Mesendoderm (in vitro differentiated cells): ENCODE results near the gene RGS14. TPM values are rescaled to one million over a fixed set of nuclear protein-coding genes. Genes with fewer than 3 reads are reported as not detected.

Experiments
- DNase-seq: peaks from one replicate; pipeline ENCODE4 v3.0.0; 2013
- H2AK5ac ChIP-seq: 2 replicates; pipeline ENCODE4 v1.6.1; 2013; ENCODE audit warnings: low read length, inconsistent platforms
- H2BK120ac ChIP-seq: 2 replicates; pipeline ENCODE4 v1.6.1; 2013; ENCODE audit warnings: low read depth, mild to moderate bottlenecking, low read length, moderate library complexity, mixed read lengths
- H2BK15ac ChIP-seq: replicated peaks from 2 replicates; pipeline ENCODE4 v1.6.1; 2013; ENCODE audit warnings: low read depth, mild to moderate bottlenecking, moderate library complexity
- H2BK5ac ChIP-seq: 2 replicates; pipeline ENCODE4 v1.6.1; 2013; ENCODE audit warnings: low read length, inconsistent platforms
- H3K18ac ChIP-seq: 2 replicates; pipeline ENCODE4 v1.6.1; 2013; ENCODE audit warnings: mild to moderate bottlenecking, low read length, mixed read lengths
- H3K23ac ChIP-seq: one replicate; pipeline ENCODE4 v1.6.1; 2013; ENCODE audit warnings: low read length
- H3K27ac ChIP-seq: 2 replicates; pipeline ENCODE4 v1.5.1; 2013; ENCODE audit warnings: low read depth, mild to moderate bottlenecking, inconsistent platforms, low read length, moderate library complexity
- H3K27me3 ChIP-seq: 2 replicates; pipeline ENCODE4 v1.6.1; 2013; ENCODE audit warnings: low read length, control low read depth, mild to moderate bottlenecking, inconsistent platforms; ENCODE audit not compliant: insufficient read depth, poor library complexity
- H3K36me3 ChIP-seq: 2 replicates; pipeline ENCODE4 v1.6.1; 2013; ENCODE audit warnings: low read length, inconsistent platforms; ENCODE audit not compliant: control insufficient read depth, insufficient read depth
- H3K4ac ChIP-seq: one replicate; pipeline ENCODE4 v1.6.1; 2013; ENCODE audit warnings: low read depth, mild to moderate bottlenecking, low read length, moderate library complexity
- H3K4me1 ChIP-seq: 2 replicates; pipeline ENCODE4 v1.6.1; 2013; ENCODE audit warnings: low read depth, low read length, inconsistent platforms; ENCODE audit not compliant: control insufficient read depth
- H3K4me2 ChIP-seq: 2 replicates; pipeline ENCODE4 v1.6.1; 2013; ENCODE audit warnings: low read length
- H3K4me3 ChIP-seq: 2 replicates; pipeline ENCODE4 v1.5.1; 2013; ENCODE audit warnings: mild to moderate bottlenecking, low read length
- H3K56ac ChIP-seq: one replicate; pipeline ENCODE4 v1.6.1; 2013; ENCODE audit warnings: low read length
- H3K79me1 ChIP-seq: 2 replicates; pipeline ENCODE4 v1.6.1; 2013; ENCODE audit warnings: low read length, inconsistent platforms
- H3K79me2 ChIP-seq: 2 replicates; pipeline ENCODE4 v1.6.1; 2013; ENCODE audit warnings: mild to moderate bottlenecking, low read length; ENCODE audit not compliant: control insufficient read depth, insufficient read depth
- H3K9ac ChIP-seq: 2 replicates; pipeline ENCODE4 v1.6.1; 2013; ENCODE audit warnings: low read length, inconsistent platforms
- H4K5ac ChIP-seq: one replicate; pipeline ENCODE4 v1.6.1; 2013; ENCODE audit warnings: low read length
- H4K8ac ChIP-seq: one replicate; pipeline ENCODE4 v1.6.1; 2013; ENCODE audit warnings: low read depth, mild to moderate bottlenecking, control low read depth, low read length, moderate library complexity
- WGBS: extraction: QIAGEN DNeasy Blood & Tissue Kit; methylation state at CpG from one replicate; pipeline ENCODE4 v1.1.7; 2013; ENCODE audit warnings: low lambda C conversion rate, missing lambda C conversion rate; ENCODE audit not compliant: insufficient coverage; ENCODE audit errors: extremely low coverage; 5-methylcytosine and 5-hydroxymethylcytosine counted together
- polyA plus RNA-seq, 2 experiments: library from polyadenylated mRNA; stranded (reverse); fragments of 200-250 nt; gene quantifications; one replicate each; pipeline ENCODE4 v1.2.3, GENCODE V29; 2013

Gene RGS14, protein sequence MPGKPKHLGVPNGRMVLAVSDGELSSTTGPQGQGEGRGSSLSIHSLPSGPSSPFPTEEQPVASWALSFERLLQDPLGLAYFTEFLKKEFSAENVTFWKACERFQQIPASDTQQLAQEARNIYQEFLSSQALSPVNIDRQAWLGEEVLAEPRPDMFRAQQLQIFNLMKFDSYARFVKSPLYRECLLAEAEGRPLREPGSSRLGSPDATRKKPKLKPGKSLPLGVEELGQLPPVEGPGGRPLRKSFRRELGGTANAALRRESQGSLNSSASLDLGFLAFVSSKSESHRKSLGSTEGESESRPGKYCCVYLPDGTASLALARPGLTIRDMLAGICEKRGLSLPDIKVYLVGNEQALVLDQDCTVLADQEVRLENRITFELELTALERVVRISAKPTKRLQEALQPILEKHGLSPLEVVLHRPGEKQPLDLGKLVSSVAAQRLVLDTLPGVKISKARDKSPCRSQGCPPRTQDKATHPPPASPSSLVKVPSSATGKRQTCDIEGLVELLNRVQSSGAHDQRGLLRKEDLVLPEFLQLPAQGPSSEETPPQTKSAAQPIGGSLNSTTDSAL
- polyA plus RNA-seq (2013, experiment 1 of 2): 8.6 TPM
- 8.8 TPM for polyA plus RNA-seq (2013, experiment 2 of 2)

DNA sequence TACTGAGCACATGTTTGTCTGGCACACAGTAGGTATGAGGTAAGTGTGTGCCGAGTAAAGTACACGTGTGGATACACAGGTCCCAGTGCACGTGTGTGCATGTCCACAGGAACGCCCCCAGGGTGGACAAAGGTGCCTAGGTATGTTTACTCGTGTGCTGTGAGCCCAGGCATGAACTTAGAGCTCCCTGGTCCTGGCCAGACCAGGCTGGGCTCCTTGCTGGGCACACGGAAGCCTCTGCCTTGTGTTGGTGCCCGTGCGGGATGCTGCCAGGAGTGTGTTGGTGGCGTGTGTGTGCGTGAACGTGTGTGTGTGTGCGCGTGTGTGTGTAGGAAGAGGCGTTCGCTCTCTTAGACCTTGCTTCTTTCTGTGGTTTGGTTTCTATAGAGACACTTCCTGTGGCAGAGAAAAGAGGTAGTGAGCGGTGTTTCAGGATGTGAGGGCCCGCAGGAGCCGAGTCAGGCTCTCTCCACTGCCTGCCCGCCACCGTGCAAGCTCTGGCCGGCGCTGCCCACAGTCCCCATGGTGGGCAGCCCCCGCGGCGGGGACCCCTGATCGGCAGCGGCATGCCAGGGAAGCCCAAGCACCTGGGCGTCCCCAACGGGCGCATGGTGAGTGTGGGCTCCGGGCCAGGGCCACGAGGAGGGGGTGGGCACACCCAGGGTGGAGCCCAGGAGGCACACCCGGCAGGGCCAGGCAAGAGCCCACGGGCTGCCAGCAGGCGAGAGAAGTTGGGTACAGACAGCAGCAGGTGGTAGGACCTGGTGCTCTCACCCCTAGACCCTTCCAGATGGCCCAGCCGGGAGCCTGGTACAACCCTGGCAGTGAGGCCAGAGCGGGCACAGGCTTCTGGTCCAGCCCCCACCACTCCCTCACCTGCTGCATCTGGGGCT is at the start of gene RGS14:
RGS14 (plus strand) TSS at position 466 of the 893 bp plus-strand sequence; CDS start at position 567, 101 bp downstream.
- H2AK5ac ChIP-seq: no peak within 1 kb of the TSS
- no peaks in the 10 kb centered on the region for H3K79me2 ChIP-seq
- H3K18ac ChIP-seq: no peak within 1 kb of the TSS
- no peak within 1 kb of the TSS for H3K4me2 ChIP-seq
- no peaks in the 10 kb centered on the region for H3K4me1 ChIP-seq
- no peak within 1 kb of the TSS for H2BK120ac ChIP-seq
- no peak within 1 kb of the TSS for H3K4ac ChIP-seq
- no peaks in the 10 kb centered on the region for H3K79me1 ChIP-seq
- H2BK15ac ChIP-seq: no peak within 1 kb of the TSS
- H3K27me3 ChIP-seq: no peaks in the 10 kb centered on the region
- no peak within 1 kb of the TSS for H3K56ac ChIP-seq
- H2BK5ac ChIP-seq: no peak within 1 kb of the TSS
- H3K23ac ChIP-seq: no peak within 1 kb of the TSS
- H3K9ac ChIP-seq: no peak within 1 kb of the TSS
- H3K27ac ChIP-seq: no peak within 1 kb of the TSS
- DNase-seq: no peak
- no peak within 1 kb of the TSS for H3K4me3 ChIP-seq
- no peak within 1 kb of the TSS for H4K8ac ChIP-seq
- H4K5ac ChIP-seq: no peak within 1 kb of the TSS
- WGBS: no CpG with 5 or more reads among the region's 37 CpGs
- no peaks in the 10 kb centered on the region for H3K36me3 ChIP-seq

- H3K4me3 ChIP-seq: no peak overlapping the region
- no peak overlapping the region for H2BK120ac ChIP-seq
- no peak overlapping the region for H3K4me2 ChIP-seq
- no peak overlapping the region for H3K27ac ChIP-seq
- no peaks in the 10 kb centered on the region for H3K27me3 ChIP-seq
- H4K8ac ChIP-seq: no peak overlapping the region
- peaks cover 18% of the 10 kb centered on the region for H3K79me2 ChIP-seq
- H2BK15ac ChIP-seq: no peak overlapping the region
- H3K23ac ChIP-seq: no peak overlapping the region
- H2AK5ac ChIP-seq: no peak overlapping the region
- no peak overlapping the region for H4K5ac ChIP-seq
- peaks cover 8% of the 10 kb centered on the region for H3K4me1 ChIP-seq
- peaks cover 3% of the 10 kb centered on the region for H3K36me3 ChIP-seq
- no CpG with 5 or more reads among the region's 11 CpGs for WGBS
- H3K79me1 ChIP-seq: peaks cover 8% of the 10 kb centered on the region
- no peak overlapping the region for H3K56ac ChIP-seq
- H3K4ac ChIP-seq: no peak overlapping the region
- H3K18ac ChIP-seq: no peak overlapping the region
- no peak overlapping the region for H3K9ac ChIP-seq
- no peak overlapping the region for H2BK5ac ChIP-seq
- no peak for DNase-seq
Measured at GRCh38 chr5:177308740-177309139, 49.0 kb upstream of the RGS14 start.

DNA sequence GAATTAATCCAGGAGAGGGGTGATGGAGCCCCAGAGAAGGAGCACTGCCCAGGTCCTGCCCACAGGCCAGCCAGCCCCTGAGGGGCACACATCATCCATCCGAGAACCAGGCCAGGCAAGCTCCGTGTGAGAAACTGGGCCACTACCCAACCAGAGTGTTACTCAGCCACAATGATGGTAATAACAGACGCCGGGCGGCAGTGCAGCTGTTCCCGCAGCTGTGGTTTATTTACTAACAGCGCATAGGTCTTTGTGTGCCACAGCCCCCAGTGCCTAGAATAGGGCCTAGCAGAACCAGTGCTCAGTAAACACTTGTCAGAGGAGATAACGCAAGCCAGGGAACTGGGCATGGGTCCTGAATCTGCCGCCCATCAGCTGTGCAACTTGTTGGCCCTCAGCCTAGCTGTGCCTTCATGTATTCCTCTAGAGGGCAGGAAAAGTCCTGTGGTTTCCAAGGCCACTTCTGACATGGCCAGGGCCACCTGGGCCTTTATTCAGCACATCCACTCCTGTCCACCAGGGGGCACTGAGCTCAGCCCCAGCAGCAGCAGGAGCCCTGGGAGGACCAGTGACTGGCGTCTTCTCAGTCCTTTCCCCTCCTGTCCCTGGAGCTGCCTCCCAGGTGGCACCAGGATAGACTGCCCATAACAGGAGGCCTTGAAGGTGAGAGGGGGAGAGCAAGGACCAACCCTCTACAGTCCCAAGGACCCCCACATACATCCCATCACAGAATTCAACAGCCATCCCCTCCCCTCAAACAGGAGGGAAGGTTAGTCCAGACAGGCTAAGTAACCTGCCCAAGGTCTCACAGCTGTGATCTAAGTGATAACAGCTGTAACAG is 48.2 kb upstream of the RGS14 start:
- no peak overlapping the region for H2AK5ac ChIP-seq
- H3K4me2 ChIP-seq: no peak overlapping the region
- no CpG with 5 or more reads among the region's 10 CpGs for WGBS
- no peak overlapping the region for H3K4ac ChIP-seq
- no peak overlapping the region for H3K4me3 ChIP-seq
- peaks cover 3% of the 10 kb centered on the region for H3K36me3 ChIP-seq
- H2BK5ac ChIP-seq: no peak overlapping the region
- H2BK120ac ChIP-seq: no peak overlapping the region
- no peak overlapping the region for H3K23ac ChIP-seq
- no peak overlapping the region for H3K18ac ChIP-seq
- peaks cover 8% of the 10 kb centered on the region for H3K4me1 ChIP-seq
- H3K79me1 ChIP-seq: peaks cover 8% of the 10 kb centered on the region
- no peak overlapping the region for H4K5ac ChIP-seq
- H3K27me3 ChIP-seq: no peaks in the 10 kb centered on the region
- peaks cover 10% of the 10 kb centered on the region for H3K79me2 ChIP-seq
- no peak overlapping the region for H3K9ac ChIP-seq
- H2BK15ac ChIP-seq: no peak overlapping the region
- DNase-seq: peak; percentile 96
- no peak overlapping the region for H3K27ac ChIP-seq
- no peak overlapping the region for H4K8ac ChIP-seq
- H3K56ac ChIP-seq: no peak overlapping the region

DNA sequence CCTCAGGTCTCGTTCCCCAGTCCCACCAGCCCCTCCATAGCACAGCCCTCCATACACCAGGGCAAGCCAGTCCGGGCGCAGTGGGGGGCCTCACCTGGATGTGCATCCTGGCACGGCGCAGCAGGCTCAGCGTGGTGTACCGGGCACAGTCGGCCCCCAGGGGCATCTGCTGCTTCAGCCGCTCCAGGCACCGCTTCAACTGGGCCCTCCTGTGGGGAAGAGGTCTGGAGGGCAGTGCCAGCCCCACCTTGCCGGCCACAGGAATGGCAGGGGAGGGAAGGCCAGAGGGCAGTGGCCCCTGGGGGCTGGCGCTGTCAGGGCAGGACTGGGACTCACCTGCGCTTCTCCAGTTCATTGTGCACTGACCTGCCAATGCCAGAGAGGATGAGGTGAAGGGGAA is 47.4 kb upstream of the RGS14 start:
- Histone ChIP-seq H3K27me3 (no peaks in the 10 kb centered on the region), H3K4ac (no peak overlapping the region), H3K36me3 (peaks cover 3% of the 10 kb centered on the region), H3K4me3 (no peak overlapping the region), H3K18ac (no peak overlapping the region), H2BK5ac (no peak overlapping the region), H3K56ac (no peak overlapping the region), H3K27ac (no peak overlapping the region), H3K4me1 (peaks cover 4% of the 10 kb centered on the region), H2BK120ac (no peak overlapping the region), H4K8ac (no peak overlapping the region), H3K4me2 (no peak overlapping the region), H3K79me1 (peaks cover 4% of the 10 kb centered on the region), H3K79me2 (peaks cover 4% of the 10 kb centered on the region), H2AK5ac (no peak overlapping the region), H2BK15ac (no peak overlapping the region), H3K23ac (no peak overlapping the region), H4K5ac (no peak overlapping the region), H3K9ac (no peak overlapping the region)
- no CpG with 5 or more reads among the region's 13 CpGs for WGBS
- DNase-seq: no peak

- Histone ChIP-seq H3K36me3 (peaks cover 3% of the 10 kb centered on the region), H2BK120ac (no peak overlapping the region), H3K79me2 (no peaks in the 10 kb centered on the region), H3K4ac (no peak overlapping the region), H2BK15ac (no peak overlapping the region), H3K27ac (no peak overlapping the region), H4K8ac (no peak overlapping the region), H3K23ac (no peak overlapping the region), H3K9ac (peak overlapping the region; percentile 79), H3K4me1 (peaks cover 4% of the 10 kb centered on the region), H3K27me3 (no peaks in the 10 kb centered on the region), H3K56ac (peak overlapping the region; percentile 86), H3K4me2 (peak overlapping the region; percentile 3), H2AK5ac (no peak overlapping the region), H3K18ac (no peak overlapping the region), H2BK5ac (no peak overlapping the region), H3K4me3 (no peak overlapping the region), H4K5ac (no peak overlapping the region), H3K79me1 (peaks cover 2% of the 10 kb centered on the region)
- no CpG with 5 or more reads among the region's 20 CpGs for WGBS
- DNase-seq: peak; percentile 60
Measured at GRCh38 chr5:177310757-177311391, 46.9 kb upstream of the RGS14 start.
